Neural cell (in vitro differentiated cells): Measurements from ENCODE around the gene NCAM1. TPM values are rescaled to one million over a fixed set of nuclear protein-coding genes. Genes with fewer than 3 reads are reported as not detected.

Experiments used
- H2AFZ ChIP-seq: fragments of 200-600, 300-800 bp; sonication (generic), shearing (Covaris generic); 2 replicates; pipeline ENCODE4 v1.6.0; 2014; ENCODE audit warnings: low read depth, mild to moderate bottlenecking, antibody characterized with exemption, low read length, moderate library complexity
- H3F3A ChIP-seq: fragments of 200-600 bp; shearing (Covaris generic); 2 replicates; pipeline ENCODE4 v1.6.1; 2016; ENCODE audit warnings: mild to moderate bottlenecking, moderate library complexity, mixed read lengths, antibody characterized with exemption, low read length; ENCODE audit not compliant: insufficient read depth, poor library complexity, severe bottlenecking
- H3K27ac ChIP-seq: fragments of 200-600, 300-800 bp; sonication (generic), shearing (Covaris generic); 2 replicates; pipeline ENCODE4 v1.5.1; 2014; ENCODE audit warnings: mild to moderate bottlenecking, low read length, moderate library complexity
- H3K27me3 ChIP-seq: fragments of 300-800, 200-600 bp; sonication (generic), shearing (Covaris generic); 2 replicates; pipeline ENCODE4 v1.6.0; 2014; ENCODE audit warnings: mild to moderate bottlenecking, low read depth, low read length, moderate library complexity; ENCODE audit not compliant: insufficient read depth
- H3K36me3 ChIP-seq: fragments of 300-800, 200-600 bp; sonication (generic), shearing (Covaris generic); 2 replicates; pipeline ENCODE4 v1.5.1; 2014; ENCODE audit warnings: mild to moderate bottlenecking, antibody characterized with exemption, low read length, moderate library complexity; ENCODE audit not compliant: insufficient read depth
- H3K4me2 ChIP-seq: fragments of 300-800, 200-600 bp; sonication (generic), shearing (Covaris generic); 2 replicates; pipeline ENCODE4 v1.6.0; 2014; ENCODE audit warnings: mild to moderate bottlenecking, low read length
- H3K4me3 ChIP-seq: fragments of 300-800, 200-600 bp; sonication (generic), shearing (Covaris generic); 2 replicates; pipeline ENCODE4 v1.5.1; 2014; ENCODE audit warnings: mild to moderate bottlenecking, low read length, moderate library complexity
- H3K79me2 ChIP-seq: fragments of 200-600 bp; shearing (Covaris generic); replicated peaks from 2 replicates; pipeline ENCODE4 v1.6.0; 2014; ENCODE audit warnings: mild to moderate bottlenecking, low read length, moderate library complexity; ENCODE audit not compliant: insufficient read depth
- H3K9ac ChIP-seq: fragments of 300-800, 200-600 bp; sonication (generic), shearing (Covaris generic); 2 replicates; pipeline ENCODE4 v1.6.1; 2016; ENCODE audit warnings: mild to moderate bottlenecking, low read length, mixed read lengths
- H3K9me2 ChIP-seq: fragments of 200-600 bp; shearing (Covaris generic); 2 replicates; pipeline ENCODE4 v1.6.1; 2016; ENCODE audit warnings: mild to moderate bottlenecking, low read length, mixed read lengths; ENCODE audit not compliant: insufficient read depth
- H3K9me3 ChIP-seq: fragments of 200-600, 300-800 bp; sonication (generic), shearing (Covaris generic); 2 replicates; pipeline ENCODE4 v1.6.1; 2016; ENCODE audit warnings: mild to moderate bottlenecking, mixed run types, low read length, moderate library complexity, mixed read lengths
- H4K20me1 ChIP-seq: fragments of 200-600 bp; shearing (Covaris generic); 2 replicates; pipeline ENCODE4 v1.6.1; 2016; ENCODE audit warnings: mild to moderate bottlenecking, mixed run types; ENCODE audit not compliant: insufficient read depth
- CTCF ChIP-seq: fragments of 450-650 bp; IDR thresholded peaks from 2 replicates; pipeline ENCODE4 v1.5.1; 2014; ENCODE audit warnings: antibody characterized with exemption, mild to moderate bottlenecking, moderate library complexity; ENCODE audit not compliant: poor library complexity, severe bottlenecking
- EP300 ChIP-seq: fragments of 450-650 bp; conservative IDR thresholded peaks from 2 replicates; pipeline ENCODE4 v1.6.1; 2014; ENCODE audit warnings: antibody characterized with exemption, mild to moderate bottlenecking, moderate library complexity; ENCODE audit not compliant: poor library complexity, severe bottlenecking
- EZH2 ChIP-seq: fragments of 200-600, 300-800 bp; shearing (Covaris generic), sonication (generic); IDR thresholded peaks from 2 replicates; pipeline ENCODE4 v1.6.1; 2014; ENCODE audit warnings: antibody characterized with exemption, low read length, borderline replicate concordance, mild to moderate bottlenecking; ENCODE audit not compliant: insufficient read depth, poor library complexity, severe bottlenecking
- MXI1 ChIP-seq: fragments of 450-650 bp; conservative IDR thresholded peaks from 2 replicates; pipeline ENCODE4 v1.6.1; 2014; ENCODE audit warnings: antibody characterized with exemption, mild to moderate bottlenecking; ENCODE audit not compliant: poor library complexity, severe bottlenecking
- POLR2AphosphoS5 ChIP-seq: IDR thresholded peaks from 2 replicates; pipeline ENCODE4 v1.6.1; 2012
- RAD21 ChIP-seq: fragments of 450-650 bp; conservative IDR thresholded peaks from 2 replicates; pipeline ENCODE4 v1.6.1; 2014; ENCODE audit warnings: antibody characterized with exemption, mild to moderate bottlenecking, moderate library complexity
- REST ChIP-seq: IDR thresholded peaks from 2 replicates; pipeline ENCODE4 v1.6.1; 2012; ENCODE audit warnings: borderline replicate concordance
- SMC3 ChIP-seq: fragments of 450-650 bp; conservative IDR thresholded peaks from 2 replicates; pipeline ENCODE4 v1.6.1; 2014; ENCODE audit warnings: antibody characterized with exemption, mild to moderate bottlenecking, moderate library complexity; ENCODE audit not compliant: poor library complexity
- TAF1 ChIP-seq: IDR thresholded peaks from 2 replicates; pipeline ENCODE4 v1.6.1; 2012; ENCODE audit warnings: low read depth
- polyA plus RNA-seq: library from polyadenylated mRNA; depleted of rRNA; stranded (reverse); fragments of >200 nt; gene quantifications from 2 replicates; pipeline ENCODE4 v1.2.3, GENCODE V29; 2014

NCAM1 gene
- polyA plus RNA-seq, 1 donor from 2014 or later = 120 TPM

- Histone ChIP-seq H3F3A (no peaks in the 10 kb centered on the region), H3K27me3 (no peaks in the 10 kb centered on the region), H3K9me2 (no peaks in the 10 kb centered on the region), H3K79me2 (no peaks in the 10 kb centered on the region), H3K4me2 (no peak overlapping the region), H3K4me3 (no peak overlapping the region), H2AFZ (no peak overlapping the region), H3K9me3 (no peaks in the 10 kb centered on the region), H3K27ac (no peak overlapping the region), H3K9ac (no peak overlapping the region), H4K20me1 (no peaks in the 10 kb centered on the region), H3K36me3 (no peaks in the 10 kb centered on the region)
- TF ChIP-seq CTCF (no peak), RAD21 (no peak), EP300 (no peak), MXI1 (no peak), EZH2 (no peak), POLR2AphosphoS5 (no peak), REST (no peak), SMC3 (no peak), TAF1 (no peak)
These were observed 327.2 kb downstream of the NCAM1 start for GRCh38 chr11:113288286-113288863.

- Histone ChIP-seq H4K20me1 (no peaks in the 10 kb centered on the region), H3K9me2 (no peaks in the 10 kb centered on the region), H3K4me3 (no peak overlapping the region), H3K79me2 (no peaks in the 10 kb centered on the region), H3F3A (no peaks in the 10 kb centered on the region), H2AFZ (no peak overlapping the region), H3K27ac (no peak overlapping the region), H3K36me3 (no peaks in the 10 kb centered on the region), H3K27me3 (no peaks in the 10 kb centered on the region), H3K9ac (no peak overlapping the region), H3K4me2 (no peak overlapping the region), H3K9me3 (no peaks in the 10 kb centered on the region)
- TF ChIP-seq EP300 (no peak), CTCF (peak; percentile 96), TAF1 (no peak), MXI1 (no peak), POLR2AphosphoS5 (no peak), RAD21 (peak; percentile 99), EZH2 (no peak), REST (no peak), SMC3 (peak; percentile 98)
These were observed 328.4 kb downstream of the NCAM1 start for GRCh38 chr11:113289431-113290187.
